Smooth muscle cell of trachea (primary cell): ENCODE data around the gene PCOLCE2. TPM values are rescaled to one million over a fixed set of nuclear protein-coding genes. Genes with fewer than 3 reads are reported as not detected.

Experiments used
- total RNA-seq: library from RNA; depleted of rRNA; stranded (reverse); fragments of >200 nt; gene quantifications from 2 replicates; pipeline ENCODE4 v1.2.1, GENCODE V29; 2014

The PCOLCE2 gene, protein sequence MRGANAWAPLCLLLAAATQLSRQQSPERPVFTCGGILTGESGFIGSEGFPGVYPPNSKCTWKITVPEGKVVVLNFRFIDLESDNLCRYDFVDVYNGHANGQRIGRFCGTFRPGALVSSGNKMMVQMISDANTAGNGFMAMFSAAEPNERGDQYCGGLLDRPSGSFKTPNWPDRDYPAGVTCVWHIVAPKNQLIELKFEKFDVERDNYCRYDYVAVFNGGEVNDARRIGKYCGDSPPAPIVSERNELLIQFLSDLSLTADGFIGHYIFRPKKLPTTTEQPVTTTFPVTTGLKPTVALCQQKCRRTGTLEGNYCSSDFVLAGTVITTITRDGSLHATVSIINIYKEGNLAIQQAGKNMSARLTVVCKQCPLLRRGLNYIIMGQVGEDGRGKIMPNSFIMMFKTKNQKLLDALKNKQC
- 98.7 and 137 TPM in 2 replicates for total RNA-seq

DNA sequence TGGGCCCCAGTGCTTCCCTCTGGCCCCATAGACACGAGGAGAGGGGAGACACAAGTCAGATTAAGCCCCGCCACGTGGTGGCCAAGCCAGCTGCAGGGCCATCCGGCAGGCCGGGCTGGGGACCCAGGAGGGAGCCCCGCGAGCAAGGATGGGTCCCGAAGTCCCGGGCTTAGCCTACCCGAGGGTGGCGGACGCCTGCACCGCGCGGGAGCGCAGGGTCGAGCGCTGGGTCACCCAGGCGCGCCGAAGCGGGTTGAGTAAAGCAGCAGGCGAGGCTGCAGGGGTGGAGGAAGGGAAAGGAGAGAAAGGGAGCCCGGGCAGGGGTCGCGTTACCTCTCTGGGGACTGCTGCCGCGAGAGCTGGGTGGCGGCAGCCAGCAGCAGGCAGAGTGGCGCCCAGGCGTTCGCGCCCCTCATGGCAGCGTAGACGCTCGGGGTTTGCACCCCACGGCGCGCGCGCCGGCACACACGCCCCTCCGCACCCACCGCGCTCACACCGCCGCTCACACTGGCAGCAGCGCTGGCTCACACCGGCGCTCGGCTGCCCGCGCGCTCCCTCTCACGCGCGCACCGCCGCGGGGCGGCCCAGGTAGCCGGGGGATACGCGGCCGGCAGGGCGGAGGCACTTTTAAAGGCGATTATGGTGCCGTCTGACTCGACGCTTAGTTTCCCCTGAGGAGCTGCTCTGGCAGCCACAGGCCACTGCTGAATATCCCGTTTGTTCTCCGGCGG lies at the start of gene PCOLCE2:
Gene PCOLCE2, minus strand, starts transcription at position 603 of the 731 bp plus-strand sequence. Its CDS starts 187 bp downstream, at position 416.

Other genes with a start within 250 kb of the PCOLCE2 start
- gene TRPC1, start 165.0 kb downstream of the PCOLCE2 start, total RNA-seq: 34.6 and 49.5 TPM in 2 replicates
- 0.15 and 0.17 TPM in 2 replicates for gene PAQR9, start 74.6 kb upstream of the PCOLCE2 start, total RNA-seq
- 33.6 and 71.6 TPM in 2 replicates for gene U2SURP, start 112.5 kb upstream of the PCOLCE2 start, total RNA-seq
- 7.6 and 8.3 TPM in 2 replicates for gene CHST2, start 230.7 kb upstream of the PCOLCE2 start, total RNA-seq